ENCODE measurements around the gene MOGAT2.

Gene MOGAT2

GRCh38 chr11:75760243-75760642 is 42.6 kb downstream of the MOGAT2 start:
- DNase-seq: no peak

DNA sequence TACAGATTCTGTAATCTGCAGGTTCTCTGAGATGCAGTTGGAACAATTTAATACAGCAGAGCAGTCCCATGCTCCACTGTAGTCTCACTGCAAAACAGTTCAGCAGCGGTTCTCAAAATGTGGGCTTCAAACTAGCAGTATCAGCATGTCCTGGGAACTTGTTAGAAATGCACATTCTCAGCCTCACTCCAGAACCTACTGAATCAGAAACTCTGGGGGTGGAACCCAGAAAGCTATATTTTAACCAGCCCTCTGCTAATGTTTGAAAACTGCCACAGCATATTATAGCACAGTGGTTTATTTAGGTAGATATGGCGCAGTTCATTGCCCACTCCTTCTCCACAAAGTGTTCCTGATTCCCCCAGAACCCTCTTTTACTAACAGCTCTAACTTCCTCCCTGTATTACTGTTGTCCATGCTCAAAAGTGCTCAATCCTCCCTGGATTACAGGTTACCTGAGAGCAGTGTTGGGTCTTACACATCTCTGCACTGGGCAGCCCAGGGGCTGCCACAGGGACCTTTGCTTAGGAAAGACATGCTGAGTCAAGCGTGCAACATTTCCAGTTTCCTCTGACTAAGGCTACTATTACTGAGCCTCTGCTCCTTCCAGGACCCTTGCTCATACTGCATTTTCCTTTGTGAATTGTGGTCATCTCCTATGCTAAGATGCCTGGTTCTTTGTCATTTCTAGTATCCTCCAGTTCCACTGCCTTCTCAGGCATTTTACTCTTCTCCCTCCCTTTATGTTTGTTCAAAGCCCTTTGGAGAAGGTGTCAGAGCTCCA is 43.3 kb downstream of the MOGAT2 start:
- DNase-seq: no peak

- no peak for DNase-seq
Observed at GRCh38 chr11:75762158-75762557, 44.5 kb downstream of the MOGAT2 start.

DNA sequence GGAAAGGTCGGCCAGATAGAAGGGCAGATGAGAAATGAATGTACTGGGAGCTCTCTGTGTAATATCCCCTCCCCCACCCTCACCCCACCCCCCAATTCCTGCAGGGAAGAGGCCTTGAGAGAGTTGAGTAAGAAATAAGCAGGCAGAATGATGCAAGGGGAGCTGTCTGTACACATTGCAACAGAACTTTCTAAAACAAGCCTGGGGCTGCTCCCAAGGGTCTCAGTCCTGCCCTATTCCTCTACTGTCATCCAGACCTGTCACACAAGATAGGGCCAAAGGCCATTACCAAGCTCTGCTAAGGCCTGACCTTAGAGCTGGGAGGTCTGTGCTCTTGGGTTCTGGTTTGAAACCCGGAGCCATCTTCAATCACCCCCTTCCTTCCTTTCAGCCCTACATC is 45.2 kb downstream of the MOGAT2 start:
- peak; percentile 73 to 77 for DNase-seq

GRCh38 chr11:75763846-75764245 is 46.2 kb downstream of the MOGAT2 start:
- DNase-seq: no peak

GRCh38 chr11:75765116-75765515 is 47.5 kb downstream of the MOGAT2 start:
- DNase-seq: no peak

DNA sequence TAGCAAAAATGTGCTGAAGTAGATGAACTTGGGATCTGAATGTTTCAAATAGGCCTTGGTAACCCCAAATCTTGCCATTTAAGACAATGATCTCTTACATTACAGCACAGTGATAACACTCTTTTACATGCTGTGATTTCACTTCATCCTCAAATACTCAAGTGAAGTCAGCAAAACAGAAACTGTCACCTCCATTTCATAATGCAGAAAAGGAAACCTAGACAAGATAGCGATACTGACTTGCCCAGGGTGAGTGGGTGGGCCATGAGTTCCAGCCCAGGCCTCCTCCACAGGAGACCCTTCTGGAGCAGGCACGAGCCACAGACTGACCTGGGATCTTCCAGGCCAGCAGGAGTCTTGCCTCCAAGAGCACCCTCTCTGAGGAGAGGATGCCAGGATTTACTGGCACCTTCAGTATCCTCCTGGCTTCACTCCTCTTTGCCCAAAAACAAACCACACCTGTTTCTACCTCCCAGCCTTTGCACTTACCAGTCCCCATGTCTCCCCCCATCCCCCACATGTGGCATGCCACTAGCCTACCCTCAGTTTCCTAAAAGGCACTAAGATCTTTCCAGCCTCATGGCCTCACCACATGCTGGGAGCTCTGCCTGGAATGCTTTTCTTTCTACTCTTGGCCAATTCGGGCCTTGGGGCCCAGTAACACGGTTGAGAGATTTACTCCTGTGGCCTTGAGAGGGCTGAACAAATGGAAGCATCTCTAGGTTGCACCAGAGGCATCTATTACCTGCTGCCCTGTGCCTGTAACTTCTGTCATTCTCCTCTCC is 49.0 kb downstream of the MOGAT2 start:
- DNase-seq: no peak

DNA sequence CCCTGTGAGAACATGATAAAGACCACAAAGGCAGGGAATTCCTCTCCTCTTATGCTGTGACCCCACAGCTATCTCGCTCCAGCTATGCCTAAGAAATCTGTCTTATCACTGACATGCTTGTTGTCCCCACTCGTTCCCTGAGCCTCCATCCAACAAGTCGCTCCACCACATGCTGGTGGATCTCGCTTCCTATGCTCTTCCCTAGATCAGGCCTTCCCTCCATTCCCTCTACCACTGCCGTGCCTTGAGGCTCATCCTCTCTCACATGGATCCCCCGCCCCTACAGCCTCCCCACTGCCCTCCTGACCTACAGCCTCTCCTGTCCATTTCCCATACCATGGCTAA is 49.6 kb downstream of the MOGAT2 start:
- no peak for DNase-seq

- no peak for DNase-seq
Observed at GRCh38 chr11:75767793-75768111, 50.1 kb downstream of the MOGAT2 start.

DNA sequence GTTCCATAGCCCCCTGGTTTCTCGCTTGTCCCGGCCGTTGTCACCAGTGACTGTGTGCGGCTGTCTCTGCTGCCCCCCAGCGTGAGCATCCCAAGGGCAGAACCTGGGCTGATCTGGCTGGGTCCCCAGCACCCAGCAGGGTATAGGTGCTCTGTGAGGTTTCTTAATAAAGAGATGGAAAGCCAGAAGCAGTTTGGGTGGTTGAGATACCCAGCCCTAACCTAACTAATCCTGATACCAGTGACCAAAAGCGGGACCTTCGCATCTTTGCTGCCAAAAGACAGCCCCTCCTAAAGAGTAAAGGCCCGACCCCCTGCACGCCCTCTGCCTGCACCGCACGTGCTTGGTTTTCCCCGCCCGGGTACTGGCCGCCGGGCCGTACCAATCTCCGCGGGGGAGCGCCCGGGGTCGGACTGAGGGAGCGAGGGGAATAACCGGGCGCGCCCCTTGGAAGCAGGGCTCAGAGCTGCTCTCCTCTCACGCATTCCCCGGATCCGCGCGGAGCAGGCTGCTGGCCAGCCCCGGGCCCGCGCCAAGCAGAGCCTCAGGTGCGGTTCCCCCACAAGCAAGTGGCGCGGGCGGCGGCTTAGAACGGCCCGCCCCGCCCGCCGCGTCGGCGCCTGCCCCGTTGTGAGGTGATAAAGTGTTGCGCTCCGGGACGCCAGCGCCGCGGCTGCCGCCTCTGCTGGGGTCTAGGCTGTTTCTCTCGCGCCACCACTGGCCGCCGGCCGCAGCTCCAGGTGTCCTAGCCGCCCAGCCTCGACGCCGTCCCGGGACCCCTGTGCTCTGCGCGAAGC is 50.7 kb downstream of the MOGAT2 start, which contains the start of gene DGAT2:
TSS of gene DGAT2 (plus strand) at position 667 of the 797 bp plus-strand sequence. CDS start 214 bp downstream, outside the sequence.
- DNase-seq: peak; percentile 56 to 59

- DNase-seq: no peak
Observed at GRCh38 chr11:75768909-75769771, 51.5 kb downstream of the MOGAT2 start.

DNA sequence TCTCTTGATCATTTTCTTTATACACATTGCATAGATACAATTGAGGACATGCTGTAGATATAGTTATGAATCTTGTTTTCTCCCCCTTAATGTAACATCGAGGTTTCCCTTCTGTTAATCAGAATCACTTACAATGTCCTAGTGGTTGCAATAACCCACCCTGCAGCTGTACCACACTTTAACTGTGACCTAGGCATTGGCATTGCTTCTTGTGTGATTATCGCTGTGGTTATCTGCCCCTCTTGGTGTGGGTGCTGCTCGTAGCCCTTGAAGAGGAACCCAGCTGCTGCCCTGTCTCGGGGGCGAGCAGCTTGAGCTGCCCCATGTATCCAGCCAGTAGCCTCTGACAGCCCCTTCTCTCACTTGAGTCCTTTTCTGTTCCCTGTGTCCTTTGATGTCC is 52.5 kb downstream of the MOGAT2 start:
- no peak for DNase-seq

DNA sequence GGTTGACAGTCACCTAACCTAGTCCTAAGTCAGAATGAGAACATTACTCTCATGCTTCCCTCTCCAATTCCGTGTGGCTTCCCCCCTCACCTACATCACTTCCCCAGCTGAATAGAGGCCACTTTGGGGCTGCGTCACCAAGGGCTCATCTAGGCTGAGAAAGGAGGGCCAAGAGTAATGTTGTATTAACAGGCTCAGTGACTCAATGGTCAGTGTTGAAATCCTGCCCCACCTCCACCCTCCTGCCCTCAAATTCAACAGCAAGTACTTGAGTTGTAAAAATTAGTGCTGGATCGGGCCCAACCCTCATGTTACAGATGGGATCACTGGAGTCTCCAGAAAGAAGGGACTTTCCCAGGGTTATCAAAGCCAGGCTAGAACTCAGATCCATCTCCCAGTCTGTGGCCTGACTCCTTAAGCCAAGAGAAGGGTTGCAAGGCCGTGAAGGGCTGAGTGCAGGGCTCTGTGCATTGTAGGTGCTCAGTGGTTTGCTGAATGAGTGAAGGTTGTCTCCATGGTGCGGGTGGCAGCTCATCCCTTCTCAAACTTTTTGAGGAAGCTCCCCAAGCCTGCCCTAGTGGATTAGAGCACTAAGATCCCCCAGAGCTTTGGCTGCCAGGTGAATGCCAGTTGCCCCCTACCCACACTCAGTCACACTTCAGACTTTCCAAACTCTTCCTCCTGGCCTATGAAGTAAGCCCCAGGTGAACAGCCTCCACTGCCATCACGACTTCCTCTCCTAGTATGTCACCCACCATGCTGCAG is 54.2 kb downstream of the MOGAT2 start:
- peak in 1 of 2 experiments; percentile 15 for DNase-seq

DNA sequence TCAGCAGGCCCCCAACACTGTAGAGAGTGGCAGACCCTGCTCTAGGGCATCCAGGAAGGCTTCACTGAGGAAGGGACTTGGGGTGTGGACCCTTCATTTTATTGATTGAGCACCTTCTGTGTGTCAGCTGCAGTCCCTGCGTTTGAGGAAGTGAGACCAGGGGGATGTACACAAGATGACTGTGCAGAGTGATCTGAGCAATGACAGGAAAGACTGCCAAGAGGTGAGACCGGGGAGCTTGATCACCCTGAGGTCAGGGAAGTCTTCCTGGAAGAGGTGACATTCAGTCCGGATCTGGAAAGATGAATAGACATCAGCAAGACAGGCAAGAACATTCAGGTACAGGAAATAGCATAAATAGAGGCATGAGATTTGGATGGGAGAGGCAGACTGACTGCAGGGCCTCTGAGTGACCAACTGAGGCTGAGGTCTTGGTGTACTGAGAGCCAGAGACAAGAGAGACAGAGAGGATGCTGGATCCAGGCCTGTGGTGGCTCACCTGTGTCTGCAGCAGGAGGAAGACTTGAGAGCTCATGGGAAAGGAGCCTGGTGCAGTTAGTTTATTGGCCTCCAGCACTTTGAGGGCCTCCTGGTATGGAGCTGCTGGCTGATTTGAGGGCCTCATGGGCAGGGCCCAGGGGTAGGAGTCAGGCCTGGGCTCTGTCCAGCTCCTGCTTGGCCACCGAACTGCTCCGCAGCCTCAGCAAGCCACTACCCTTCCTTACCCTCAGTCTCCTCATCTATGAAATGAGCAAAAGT is 56.1 kb downstream of the MOGAT2 start:
- DNase-seq: peak; percentile 53 to 69

DNA sequence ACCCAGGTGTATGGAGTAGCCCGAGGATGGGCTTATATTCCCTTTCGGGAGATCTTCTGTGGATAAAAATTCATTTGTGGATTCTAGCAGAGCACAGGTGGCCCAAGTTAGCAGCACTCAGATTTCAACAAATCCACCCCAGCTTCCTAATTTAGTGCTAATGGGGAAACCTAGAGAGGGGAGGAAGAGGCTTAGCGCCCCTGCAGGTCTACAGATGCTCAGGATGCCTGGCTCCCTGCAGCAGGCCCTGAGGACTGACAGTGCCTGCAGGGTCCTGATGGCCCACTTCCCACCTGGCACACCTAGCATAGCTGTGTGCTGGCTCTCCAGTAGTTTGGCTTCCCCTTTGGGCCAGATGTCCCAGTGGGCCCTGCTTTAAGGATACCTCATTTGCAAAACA is 57.4 kb downstream of the MOGAT2 start:
- no peak for DNase-seq

- DNase-seq: no peak
Observed at GRCh38 chr11:75776546-75776945, 58.9 kb downstream of the MOGAT2 start.

GRCh38 chr11:75777461-75778110 is 59.9 kb downstream of the MOGAT2 start:
- DNase-seq: peak; percentile 49 to 67

DNA sequence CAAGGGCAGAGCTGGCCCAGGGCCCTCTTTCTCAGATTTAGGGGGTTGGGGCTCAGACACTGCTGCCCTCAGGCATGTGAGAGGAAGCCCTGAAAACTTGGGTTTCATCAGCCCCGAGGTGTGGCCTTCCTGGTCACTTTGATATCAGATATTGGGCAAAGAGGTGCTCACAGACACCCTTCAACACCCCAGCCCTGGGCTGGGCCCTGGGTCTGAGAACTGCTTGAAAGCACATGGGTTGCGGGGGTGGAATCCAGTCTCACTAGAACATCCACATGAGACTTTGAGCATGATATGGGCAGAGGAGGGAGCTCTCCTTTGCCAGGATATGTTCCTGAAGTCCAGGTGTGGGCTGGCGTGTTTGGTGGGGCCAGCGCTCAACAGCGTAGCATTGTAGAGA is 61.3 kb downstream of the MOGAT2 start:
- no peak for DNase-seq

- no peak for DNase-seq
Observed at GRCh38 chr11:75779960-75780359, 62.3 kb downstream of the MOGAT2 start.

DNA sequence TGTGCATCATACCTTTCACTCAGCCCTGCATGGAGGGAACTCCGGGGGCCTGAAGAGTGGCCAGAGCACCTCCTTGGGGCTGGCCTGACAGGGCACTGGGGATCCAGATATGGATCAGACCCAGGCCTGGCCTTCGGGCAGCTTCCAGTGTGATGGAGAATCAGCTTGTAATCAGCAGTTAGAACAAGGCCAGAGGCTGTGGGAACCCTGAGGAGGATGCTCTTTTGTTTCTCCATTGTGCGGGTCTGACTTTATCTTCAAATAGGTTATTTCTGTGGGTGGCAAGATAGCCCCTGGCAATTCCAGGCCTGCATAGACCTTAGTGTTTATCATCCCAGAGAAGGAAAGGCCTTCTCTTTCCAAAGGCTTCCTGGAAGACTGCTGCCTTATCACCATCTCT is 63.2 kb downstream of the MOGAT2 start:
- no peak for DNase-seq
